Transverse colon (tissue), 3 donors: ENCODE results near the gene PLPPR2.

Experiments used
- CTCF ChIP-seq, 5 experiments: fragments of 200-600 bp in 3 of 5; fragments of 450-650 bp in 2 of 5; sonication (generic) in 3 of 5; IDR thresholded peaks; 1 replicate in 2 of 5; 2 replicates in 3 of 5; pipeline ENCODE4 v1.5.1; 2016 to 2017; ENCODE audit warnings: antibody characterized with exemption in 5 of 5, inconsistent platforms in 3 of 5, mild to moderate bottlenecking in 2 of 5, moderate library complexity in 1 of 5
- POLR2A ChIP-seq: fragments of 450-650 bp; IDR thresholded peaks from one replicate; pipeline ENCODE4 v1.6.1; 2016; ENCODE audit warnings: antibody characterized with exemption, mild to moderate bottlenecking, moderate library complexity

GRCh38 chr19:11367528-11367927 lies 12.3 kb downstream of the PLPPR2 start:
- TF ChIP-seq POLR2A (no peak), CTCF (IDR thresholded peaks at IDR 0.05) (no peak)
